GM23338 (cell line): ENCODE data around the gene ZNF474. TPM values are rescaled to one million over a fixed set of nuclear protein-coding genes. Genes with fewer than 3 reads are reported as not detected.

Experiments
- ATAC-seq: fragments of 200-7000 bp; cut with Tn5 transposase; 3 replicates; pipeline ENCODE4 v1.9.1; 2020
- DNase-seq: peaks from one replicate; pipeline ENCODE4 v3.0.0-alpha.2; 2015; ENCODE audit warnings: low spot score
- H2AFZ ChIP-seq: fragments of 200-600 bp; sonication (generic); 2 replicates; pipeline ENCODE4 v1.8.0; 2016; ENCODE audit warnings: antibody characterized with exemption, mild to moderate bottlenecking, moderate library complexity
- H3F3A ChIP-seq: fragments of 200-600 bp; sonication (generic); replicated peaks from 2 replicates; pipeline ENCODE4 v1.8.0; 2017; ENCODE audit warnings: antibody characterized with exemption, mixed run types, low read depth
- H3K27ac ChIP-seq: fragments of 200-600 bp; sonication (generic); 2 replicates; pipeline ENCODE4 v1.6.1; 2016; ENCODE audit warnings: low read depth
- H3K27me3 ChIP-seq: fragments of 200-600 bp; sonication (generic); 2 replicates; pipeline ENCODE4 v1.8.0; 2016; ENCODE audit warnings: mild to moderate bottlenecking, mixed run types, moderate library complexity; ENCODE audit not compliant: insufficient read depth
- H3K36me3 ChIP-seq: fragments of 200-600 bp; sonication (generic); 2 replicates; pipeline ENCODE4 v1.8.0; 2016; ENCODE audit warnings: mild to moderate bottlenecking; ENCODE audit not compliant: insufficient read depth
- H3K4me1 ChIP-seq: fragments of 200-600 bp; sonication (generic); 2 replicates; pipeline ENCODE4 v1.8.0; 2016; ENCODE audit warnings: mild to moderate bottlenecking, moderate library complexity; ENCODE audit not compliant: insufficient read depth
- H3K4me2 ChIP-seq: fragments of 200-600 bp; sonication (generic); 2 replicates; pipeline ENCODE4 v1.7.1; 2017; ENCODE audit warnings: mixed run types
- H3K4me3 ChIP-seq: fragments of 200-600 bp; sonication (generic); 2 replicates; pipeline ENCODE4 v1.6.1; 2016; ENCODE audit warnings: mixed run types
- H3K79me2 ChIP-seq: fragments of 200-600 bp; sonication (generic); replicated peaks from 2 replicates; pipeline ENCODE4 v1.8.0; 2017; ENCODE audit warnings: mild to moderate bottlenecking; ENCODE audit not compliant: insufficient read depth
- H3K9me2 ChIP-seq: fragments of 200-600 bp; sonication (generic); 2 replicates; pipeline ENCODE4 v1.8.0; 2017; ENCODE audit not compliant: insufficient read depth
- H4K20me1 ChIP-seq: fragments of 200-600 bp; sonication (generic); replicated peaks from 2 replicates; pipeline ENCODE4 v1.8.0; 2017; ENCODE audit warnings: mild to moderate bottlenecking; ENCODE audit not compliant: insufficient read depth
- H3K27ac Mint-ChIP-seq: 2 replicates; pipeline ENCODE4 v1.8.0; 2020; ENCODE audit warnings: inconsistent platforms, mild to moderate bottlenecking, moderate library complexity, mixed read lengths
- H3K27me3 Mint-ChIP-seq: 3 replicates; pipeline ENCODE4 v1.8.0; 2022; ENCODE audit warnings: low read depth, mild to moderate bottlenecking, moderate library complexity, mixed read lengths, inconsistent platforms; ENCODE audit not compliant: insufficient read depth, poor library complexity
- H3K36me3 Mint-ChIP-seq: 3 replicates; pipeline ENCODE4 v1.8.0; 2021; ENCODE audit warnings: low read depth, mild to moderate bottlenecking, inconsistent platforms, moderate library complexity, mixed read lengths
- H3K4me1 Mint-ChIP-seq: 3 replicates; pipeline ENCODE4 v1.8.0; 2020; ENCODE audit warnings: mild to moderate bottlenecking, inconsistent platforms, mixed read lengths
- H3K4me3 Mint-ChIP-seq: 3 replicates; pipeline ENCODE4 v1.8.0; 2021; ENCODE audit warnings: moderate library complexity, mild to moderate bottlenecking, inconsistent platforms, mixed read lengths
- H3K9me3 Mint-ChIP-seq: 3 replicates; pipeline ENCODE4 v1.8.0; 2020; ENCODE audit warnings: moderate library complexity, mild to moderate bottlenecking, inconsistent platforms, mixed read lengths
- CREB1 ChIP-seq: fragments of 250-450 bp; sonication (Bioruptor Pico); IDR thresholded peaks from 2 replicates; pipeline ENCODE4 v1.5.0; 2020; ENCODE audit warnings: low read depth, mild to moderate bottlenecking, moderate library complexity
- EZH2phosphoT487 ChIP-seq: fragments of 200-600 bp; sonication (generic); IDR thresholded peaks from one replicate; pipeline ENCODE4 v1.8.1; 2018; ENCODE audit warnings: antibody characterized with exemption; ENCODE audit not compliant: unreplicated experiment
- JUNB ChIP-seq: IDR thresholded peaks from one replicate; pipeline ENCODE4 v1.6.1; 2016; ENCODE audit warnings: antibody characterized with exemption; ENCODE audit not compliant: unreplicated experiment
- POLR2AphosphoS5 ChIP-seq: IDR thresholded peaks from 2 replicates; pipeline ENCODE4 v1.6.1; 2016; ENCODE audit warnings: antibody characterized with exemption, low read depth
- STAT1 ChIP-seq: IDR thresholded peaks from one replicate; pipeline ENCODE4 v1.6.1; 2016; ENCODE audit warnings: antibody characterized with exemption; ENCODE audit not compliant: unreplicated experiment
- ZNF114 ChIP-seq: fragments of 250-450 bp; sonication (Bioruptor Pico); IDR thresholded peaks from 2 replicates; pipeline ENCODE4 v1.5.0; 2020; ENCODE audit warnings: mild to moderate bottlenecking, moderate library complexity
- ZNF331 ChIP-seq: fragments of 250-450 bp; sonication (Bioruptor Pico); IDR thresholded peaks from 2 replicates; pipeline ENCODE4 v1.5.0; 2020; ENCODE audit warnings: low read depth, mild to moderate bottlenecking, moderate library complexity
- polyA plus RNA-seq: library from polyadenylated mRNA; unstranded; fragments of >200 nt; fragmentation: Nextera tagmentation; extraction: Ambion mirVana; gene quantifications from 2 replicates; pipeline ENCODE4 v1.2.1, GENCODE V29; 2016
- total RNA-seq: library from RNA; depleted of rRNA; stranded (reverse); fragments of >200 nt; shearing (Covaris generic); gene quantifications from 2 replicates; pipeline ENCODE4 v1.2.3, GENCODE V29; 2014
- TF ChIP-seq, protein P1 (sequence below): IDR thresholded peaks from one replicate; pipeline ENCODE4 v1.6.1; 2018; ENCODE audit warnings: antibody characterized with exemption; ENCODE audit not compliant: unreplicated experiment
- TF ChIP-seq, protein P2 (sequence below): fragments of 250-450 bp; sonication (Bioruptor Pico); IDR thresholded peaks from 2 replicates; pipeline ENCODE4 v1.5.0; 2020; ENCODE audit warnings: mild to moderate bottlenecking, moderate library complexity
- TF ChIP-seq, protein P3 (sequence below), 2 experiments: fragments of 200-600 bp in 1 of 2; sonication (generic) in 1 of 2; conservative IDR thresholded peaks; 2 replicates each; pipeline versions ENCODE4 v1.5.1 to v1.6.1; 2016 to 2017; ENCODE audit warnings: antibody characterized with exemption in 2 of 2, low read depth in 2 of 2, mild to moderate bottlenecking in 2 of 2, moderate library complexity in 1 of 2

ZNF474 gene
- total and polyA plus RNA-seq, 2 experiments from 2014 or later, result 0.59 TPM; not detected in 1

DNA sequence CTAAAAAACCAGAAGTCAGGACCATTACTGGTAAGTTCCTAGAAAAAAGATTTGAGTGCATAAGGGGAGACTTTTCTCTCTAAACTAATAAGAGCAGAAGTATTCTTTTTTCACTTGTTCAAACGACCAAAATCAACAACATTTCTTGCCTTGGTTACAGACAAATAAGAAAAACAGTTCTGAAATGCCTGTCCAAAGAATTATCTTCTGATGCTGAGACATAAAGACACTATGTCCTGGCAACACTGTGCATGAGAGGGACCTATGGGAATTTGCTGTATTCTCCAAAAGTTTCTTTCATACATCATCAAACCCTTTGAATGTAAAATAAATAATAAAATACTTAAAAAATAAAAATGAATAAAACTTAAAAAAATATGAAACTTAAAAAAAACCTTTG, 50.4 kb downstream of the ZNF474 start (continued):
- TF ChIP-seq, protein P1, sequence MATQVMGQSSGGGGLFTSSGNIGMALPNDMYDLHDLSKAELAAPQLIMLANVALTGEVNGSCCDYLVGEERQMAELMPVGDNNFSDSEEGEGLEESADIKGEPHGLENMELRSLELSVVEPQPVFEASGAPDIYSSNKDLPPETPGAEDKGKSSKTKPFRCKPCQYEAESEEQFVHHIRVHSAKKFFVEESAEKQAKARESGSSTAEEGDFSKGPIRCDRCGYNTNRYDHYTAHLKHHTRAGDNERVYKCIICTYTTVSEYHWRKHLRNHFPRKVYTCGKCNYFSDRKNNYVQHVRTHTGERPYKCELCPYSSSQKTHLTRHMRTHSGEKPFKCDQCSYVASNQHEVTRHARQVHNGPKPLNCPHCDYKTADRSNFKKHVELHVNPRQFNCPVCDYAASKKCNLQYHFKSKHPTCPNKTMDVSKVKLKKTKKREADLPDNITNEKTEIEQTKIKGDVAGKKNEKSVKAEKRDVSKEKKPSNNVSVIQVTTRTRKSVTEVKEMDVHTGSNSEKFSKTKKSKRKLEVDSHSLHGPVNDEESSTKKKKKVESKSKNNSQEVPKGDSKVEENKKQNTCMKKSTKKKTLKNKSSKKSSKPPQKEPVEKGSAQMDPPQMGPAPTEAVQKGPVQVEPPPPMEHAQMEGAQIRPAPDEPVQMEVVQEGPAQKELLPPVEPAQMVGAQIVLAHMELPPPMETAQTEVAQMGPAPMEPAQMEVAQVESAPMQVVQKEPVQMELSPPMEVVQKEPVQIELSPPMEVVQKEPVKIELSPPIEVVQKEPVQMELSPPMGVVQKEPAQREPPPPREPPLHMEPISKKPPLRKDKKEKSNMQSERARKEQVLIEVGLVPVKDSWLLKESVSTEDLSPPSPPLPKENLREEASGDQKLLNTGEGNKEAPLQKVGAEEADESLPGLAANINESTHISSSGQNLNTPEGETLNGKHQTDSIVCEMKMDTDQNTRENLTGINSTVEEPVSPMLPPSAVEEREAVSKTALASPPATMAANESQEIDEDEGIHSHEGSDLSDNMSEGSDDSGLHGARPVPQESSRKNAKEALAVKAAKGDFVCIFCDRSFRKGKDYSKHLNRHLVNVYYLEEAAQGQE, result no peak
- TF ChIP-seq POLR2AphosphoS5, result no peak
- TF ChIP-seq, protein P2, sequence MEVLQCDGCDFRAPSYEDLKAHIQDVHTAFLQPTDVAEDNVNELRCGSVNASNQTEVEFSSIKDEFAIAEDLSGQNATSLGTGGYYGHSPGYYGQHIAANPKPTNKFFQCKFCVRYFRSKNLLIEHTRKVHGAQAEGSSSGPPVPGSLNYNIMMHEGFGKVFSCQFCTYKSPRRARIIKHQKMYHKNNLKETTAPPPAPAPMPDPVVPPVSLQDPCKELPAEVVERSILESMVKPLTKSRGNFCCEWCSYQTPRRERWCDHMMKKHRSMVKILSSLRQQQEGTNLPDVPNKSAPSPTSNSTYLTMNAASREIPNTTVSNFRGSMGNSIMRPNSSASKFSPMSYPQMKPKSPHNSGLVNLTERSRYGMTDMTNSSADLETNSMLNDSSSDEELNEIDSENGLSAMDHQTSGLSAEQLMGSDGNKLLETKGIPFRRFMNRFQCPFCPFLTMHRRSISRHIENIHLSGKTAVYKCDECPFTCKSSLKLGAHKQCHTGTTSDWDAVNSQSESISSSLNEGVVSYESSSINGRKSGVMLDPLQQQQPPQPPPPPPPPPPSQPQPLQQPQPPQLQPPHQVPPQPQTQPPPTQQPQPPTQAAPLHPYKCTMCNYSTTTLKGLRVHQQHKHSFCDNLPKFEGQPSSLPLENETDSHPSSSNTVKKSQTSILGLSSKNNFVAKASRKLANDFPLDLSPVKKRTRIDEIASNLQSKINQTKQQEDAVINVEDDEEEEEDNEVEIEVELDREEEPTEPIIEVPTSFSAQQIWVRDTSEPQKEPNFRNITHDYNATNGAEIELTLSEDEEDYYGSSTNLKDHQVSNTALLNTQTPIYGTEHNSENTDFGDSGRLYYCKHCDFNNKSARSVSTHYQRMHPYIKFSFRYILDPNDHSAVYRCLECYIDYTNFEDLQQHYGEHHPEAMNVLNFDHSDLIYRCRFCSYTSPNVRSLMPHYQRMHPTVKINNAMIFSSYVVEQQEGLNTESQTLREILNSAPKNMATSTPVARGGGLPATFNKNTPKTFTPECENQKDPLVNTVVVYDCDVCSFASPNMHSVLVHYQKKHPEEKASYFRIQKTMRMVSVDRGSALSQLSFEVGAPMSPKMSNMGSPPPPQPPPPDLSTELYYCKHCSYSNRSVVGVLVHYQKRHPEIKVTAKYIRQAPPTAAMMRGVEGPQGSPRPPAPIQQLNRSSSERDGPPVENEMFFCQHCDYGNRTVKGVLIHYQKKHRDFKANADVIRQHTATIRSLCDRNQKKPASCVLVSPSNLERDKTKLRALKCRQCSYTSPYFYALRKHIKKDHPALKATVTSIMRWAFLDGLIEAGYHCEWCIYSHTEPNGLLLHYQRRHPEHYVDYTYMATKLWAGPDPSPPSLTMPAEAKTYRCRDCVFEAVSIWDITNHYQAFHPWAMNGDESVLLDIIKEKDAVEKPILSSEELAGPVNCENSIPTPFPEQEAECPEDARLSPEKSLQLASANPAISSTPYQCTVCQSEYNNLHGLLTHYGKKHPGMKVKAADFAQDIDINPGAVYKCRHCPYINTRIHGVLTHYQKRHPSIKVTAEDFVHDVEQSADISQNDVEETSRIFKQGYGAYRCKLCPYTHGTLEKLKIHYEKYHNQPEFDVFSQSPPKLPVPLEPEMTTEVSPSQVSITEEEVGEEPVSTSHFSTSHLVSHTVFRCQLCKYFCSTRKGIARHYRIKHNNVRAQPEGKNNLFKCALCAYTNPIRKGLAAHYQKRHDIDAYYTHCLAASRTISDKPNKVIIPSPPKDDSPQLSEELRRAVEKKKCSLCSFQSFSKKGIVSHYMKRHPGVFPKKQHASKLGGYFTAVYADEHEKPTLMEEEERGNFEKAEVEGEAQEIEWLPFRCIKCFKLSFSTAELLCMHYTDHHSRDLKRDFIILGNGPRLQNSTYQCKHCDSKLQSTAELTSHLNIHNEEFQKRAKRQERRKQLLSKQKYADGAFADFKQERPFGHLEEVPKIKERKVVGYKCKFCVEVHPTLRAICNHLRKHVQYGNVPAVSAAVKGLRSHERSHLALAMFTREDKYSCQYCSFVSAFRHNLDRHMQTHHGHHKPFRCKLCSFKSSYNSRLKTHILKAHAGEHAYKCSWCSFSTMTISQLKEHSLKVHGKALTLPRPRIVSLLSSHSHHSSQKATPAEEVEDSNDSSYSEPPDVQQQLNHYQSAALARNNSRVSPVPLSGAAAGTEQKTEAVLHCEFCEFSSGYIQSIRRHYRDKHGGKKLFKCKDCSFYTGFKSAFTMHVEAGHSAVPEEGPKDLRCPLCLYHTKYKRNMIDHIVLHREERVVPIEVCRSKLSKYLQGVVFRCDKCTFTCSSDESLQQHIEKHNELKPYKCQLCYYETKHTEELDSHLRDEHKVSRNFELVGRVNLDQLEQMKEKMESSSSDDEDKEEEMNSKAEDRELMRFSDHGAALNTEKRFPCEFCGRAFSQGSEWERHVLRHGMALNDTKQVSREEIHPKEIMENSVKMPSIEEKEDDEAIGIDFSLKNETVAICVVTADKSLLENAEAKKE (CRISPR knock-in tag), result no peak

DNA sequence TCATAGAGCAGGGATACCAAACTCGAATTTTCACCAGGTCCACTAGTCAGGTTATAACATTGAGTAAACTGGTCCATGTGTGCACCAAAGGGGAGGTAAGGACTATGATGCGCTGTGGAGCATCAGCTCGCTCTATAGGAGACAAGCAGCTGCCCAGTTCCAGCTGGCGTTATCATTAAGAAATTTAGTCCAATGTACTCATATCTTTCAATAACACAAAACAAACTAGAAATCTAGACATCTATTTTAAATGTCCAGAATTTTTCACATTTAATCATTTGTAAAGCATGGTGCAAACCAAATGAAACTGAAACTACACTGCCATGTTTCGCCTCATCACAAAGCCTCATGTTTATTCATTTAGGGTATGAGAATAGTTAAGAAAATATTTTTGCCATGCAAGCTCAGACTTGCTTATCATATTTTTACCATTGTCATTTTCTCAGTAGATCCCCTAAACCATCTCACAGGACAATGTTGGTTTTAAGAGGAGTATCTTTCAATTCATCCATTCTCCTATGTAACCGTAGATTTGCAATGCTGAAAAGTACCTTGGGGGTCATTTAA, 50.9 kb downstream of the ZNF474 start:
- Histone ChIP-seq H3K4me1 (peaks cover 22% of the 10 kb centered on the region; the same call in 1 of the 2 replicates), H3K36me3 (no peaks in the 10 kb centered on the region), H4K20me1 (no peaks in the 10 kb centered on the region), H2AFZ (no peak overlapping the region), H3K4me2 (no peak overlapping the region), H3K27me3 (no peaks in the 10 kb centered on the region), H3K79me2 (no peaks in the 10 kb centered on the region), H3K9me2 (no peaks in the 10 kb centered on the region), H3K27ac (no peak overlapping the region), H3F3A (no peaks in the 10 kb centered on the region), H3K4me3 (no peak overlapping the region)
- H3K4me3 Mint-ChIP-seq, result no peak overlapping the region
- H3K27me3 Mint-ChIP-seq, result no peaks in the 10 kb centered on the region
- ATAC-seq (no peak), DNase-seq (no peak)
- no peaks in the 10 kb centered on the region for H3K36me3 Mint-ChIP-seq
- no peaks in the 10 kb centered on the region for H3K9me3 Mint-ChIP-seq
- TF ChIP-seq JUNB (no peak), POLR2AphosphoS5 (no peak), ZNF114 (CRISPR knock-in tag) (no peak), ZNF331 (CRISPR knock-in tag) (no peak), EZH2phosphoT487 (no peak), STAT1 (no peak), CREB1 (CRISPR knock-in tag) (no peak)
- TF ChIP-seq, protein P3, sequence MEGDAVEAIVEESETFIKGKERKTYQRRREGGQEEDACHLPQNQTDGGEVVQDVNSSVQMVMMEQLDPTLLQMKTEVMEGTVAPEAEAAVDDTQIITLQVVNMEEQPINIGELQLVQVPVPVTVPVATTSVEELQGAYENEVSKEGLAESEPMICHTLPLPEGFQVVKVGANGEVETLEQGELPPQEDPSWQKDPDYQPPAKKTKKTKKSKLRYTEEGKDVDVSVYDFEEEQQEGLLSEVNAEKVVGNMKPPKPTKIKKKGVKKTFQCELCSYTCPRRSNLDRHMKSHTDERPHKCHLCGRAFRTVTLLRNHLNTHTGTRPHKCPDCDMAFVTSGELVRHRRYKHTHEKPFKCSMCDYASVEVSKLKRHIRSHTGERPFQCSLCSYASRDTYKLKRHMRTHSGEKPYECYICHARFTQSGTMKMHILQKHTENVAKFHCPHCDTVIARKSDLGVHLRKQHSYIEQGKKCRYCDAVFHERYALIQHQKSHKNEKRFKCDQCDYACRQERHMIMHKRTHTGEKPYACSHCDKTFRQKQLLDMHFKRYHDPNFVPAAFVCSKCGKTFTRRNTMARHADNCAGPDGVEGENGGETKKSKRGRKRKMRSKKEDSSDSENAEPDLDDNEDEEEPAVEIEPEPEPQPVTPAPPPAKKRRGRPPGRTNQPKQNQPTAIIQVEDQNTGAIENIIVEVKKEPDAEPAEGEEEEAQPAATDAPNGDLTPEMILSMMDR (conservative IDR thresholded peaks at IDR 0.05; ENCODE audit: low read depth in 2 of 2), result no peak
- H3K4me1 Mint-ChIP-seq, result peaks cover 34% of the 10 kb centered on the region
- H3K27ac Mint-ChIP-seq, result no peak overlapping the region
